ENCODE results near the gene KRTAP3-3.

- no peak for TF ChIP-seq CTCF (IDR thresholded peaks at IDR 0.05; ENCODE audit: low read length)
- no peak for TF ChIP-seq EZH2phosphoT487 (IDR thresholded peaks at IDR 0.05; ENCODE audit: low read length)
Observed at GRCh38 chr17:40996829-40997228, 2.9 kb upstream of the KRTAP3-3 start.
